Stomach (tissue), 9 donors: ENCODE measurements around the gene USP10. TPM values are rescaled to one million over a fixed set of nuclear protein-coding genes. Genes with fewer than 3 reads are reported as not detected.
A peak's percentile ranks its signal among the peaks of the same experiment; 100 is the strongest.

Experiments used
- DNase-seq, 2 donors: peaks; one replicate each; pipeline versions ENCODE4 v3.0.0 to v3.0.0-alpha.2; 2013 to 2019
- H3K27ac ChIP-seq, 5 donors: fragments of 200-600 bp in 4 of 5; sonication (generic) in 4 of 5; one replicate each; pipeline ENCODE4 v1.5.1; 2013 to 2019; ENCODE audit warnings: mild to moderate bottlenecking in 1 of 5, moderate library complexity in 1 of 5
- H3K27me3 ChIP-seq, 3 donors: fragments of 200-600 bp; sonication (generic); one replicate each; pipeline ENCODE4 v1.5.1; 2017 to 2019; ENCODE audit warnings: mixed run types in 1 of 3
- H3K36me3 ChIP-seq, 4 donors: fragments of 200-600 bp; sonication (generic); 1 replicate in 3 of 4; 2 replicates in 1 of 4; pipeline ENCODE4 v1.5.1; 2016 to 2019
- H3K4me1 ChIP-seq, 4 donors: fragments of 200-600 bp; sonication (generic); one replicate each; pipeline ENCODE4 v1.5.1; 2016 to 2019
- H3K4me3 ChIP-seq, 4 donors: fragments of 200-600 bp; sonication (generic) in 3 of 4; one replicate each; pipeline ENCODE4 v1.5.1; 2016 to 2019; ENCODE audit warnings: mild to moderate bottlenecking in 1 of 4
- H3K9me3 ChIP-seq, 4 donors: fragments of 200-600 bp; sonication (generic); one replicate each; pipeline ENCODE4 v1.5.1; 2016 to 2019
- CTCF ChIP-seq, 7 experiments: fragments of 450-650 bp in 4 of 7; fragments of 200-600 bp in 3 of 7; sonication (generic) in 3 of 7; IDR thresholded peaks; one replicate each; pipeline ENCODE4 v1.5.1; 2016 to 2019; ENCODE audit warnings: antibody characterized with exemption in 7 of 7, control low read depth in 2 of 7, mild to moderate bottlenecking in 1 of 7
- EP300 ChIP-seq: sonication (generic); formaldehyde crosslinking; IDR thresholded peaks from one replicate; pipeline ENCODE4 v1.6.1; 2017; ENCODE audit warnings: antibody characterized with exemption
- POLR2A ChIP-seq, 4 donors: fragments of 450-650 bp; IDR thresholded peaks; one replicate each; pipeline ENCODE4 v1.6.1; 2016; ENCODE audit warnings: antibody characterized with exemption in 4 of 4, control low read depth in 2 of 4, mild to moderate bottlenecking in 1 of 4, moderate library complexity in 1 of 4
- POLR2AphosphoS5 ChIP-seq, 3 donors: sonication (generic); formaldehyde crosslinking; IDR thresholded peaks; one replicate each; pipeline ENCODE4 v1.6.1; 2016; ENCODE audit warnings: antibody characterized with exemption in 3 of 3
- WGBS, 5 donors: extraction: QIAGEN DNeasy Blood & Tissue Kit in 3 of 5; methylation state at CpG; one replicate each; pipeline versions ENCODE4 v1.1.5 to v1.1.7; 2013 to 2018; 5-methylcytosine and 5-hydroxymethylcytosine counted together
- intact Hi-C: fragments of 100-400 bp; cut with DNase I; formaldehyde crosslinking; loops from one replicate; pipeline ENCODE4 v1.15.1; 2023; ENCODE audit warnings: low total_unique reads
- polyA plus RNA-seq, 3 donors: library from polyadenylated mRNA; stranded (reverse); fragments of 200-250 nt; gene quantifications; one replicate each; pipeline ENCODE4 v1.2.3, GENCODE V29; 2013
- total RNA-seq, 5 donors: library from RNA; depleted of rRNA; stranded (reverse); fragments of >200 nt; gene quantifications; one replicate each; pipeline versions ENCODE4 v1.1.0 to v1.2.3, GENCODE V29; 2014 to 2016
- donor health status: healthy with polysubstance abuse.
- donor health status: Bipolar disorder and iron deficiency.
- donor health status: healthy.

The USP10 gene
- total and polyA plus RNA-seq, 8 donors: 17.1 to 183 (median 44.8) TPM

GRCh38 chr16:84732674-84733352, 33.0 kb downstream of the USP10 start:
- TF ChIP-seq POLR2AphosphoS5 (IDR thresholded peaks at IDR 0.05): peak in 1 of 3 donors; percentile 39
- TF ChIP-seq EP300: no peak
- TF ChIP-seq CTCF (IDR thresholded peaks at IDR 0.05): no peak
- no peak for TF ChIP-seq POLR2A (IDR thresholded peaks at IDR 0.05)
- Histone ChIP-seq H3K4me3 (no peak overlapping the region), H3K27me3 (no peaks in the 10 kb centered on the region), H3K36me3 (peaks cover 0 to 13% (median 7%) of the 10 kb centered on the region in 4 donors), H3K9me3 (no peaks in the 10 kb centered on the region), H3K27ac (peak overlapping the region; percentile 32 to 74 (median 47)), H3K4me1 (peaks cover 48 to 94% (median 70%) of the 10 kb centered on the region in 4 donors)
- intact Hi-C loops: no loop called here
- WGBS, 5 donors: 66 to 73% (median 67%) methylated on average over 9 of the region's 9 CpGs
- DNase-seq: peak in 1 of 2 donors; percentile 63

GRCh38 chr16:84735849-84736586, 36.2 kb downstream of the USP10 start:
- no peaks in the 10 kb centered on the region for H3K27me3 ChIP-seq
- 22 to 53% (median 33%) methylated on average over 17 of the region's 17 CpGs for WGBS, 5 donors
- H3K4me1 ChIP-seq: peaks cover 64 to 94% (median 78%) of the 10 kb centered on the region in 4 donors
- TF ChIP-seq CTCF (IDR thresholded peaks at IDR 0.05): no peak
- no peak for TF ChIP-seq POLR2A (IDR thresholded peaks at IDR 0.05)
- no peak for TF ChIP-seq EP300
- no peak for TF ChIP-seq POLR2AphosphoS5 (IDR thresholded peaks at IDR 0.05)
- H3K27ac ChIP-seq: peak overlapping the region; percentile 2 to 62 (median 32)
- no peak overlapping the region for H3K4me3 ChIP-seq
- no peaks in the 10 kb centered on the region for H3K9me3 ChIP-seq
- peaks cover 0 to 13% (median 7%) of the 10 kb centered on the region in 4 donors for H3K36me3 ChIP-seq
- intact Hi-C loops: no loop called here
- DNase-seq: peak; percentile 68 to 70

GRCh38 chr16:84737192-84738011, 37.6 kb downstream of the USP10 start:
- Histone ChIP-seq H3K36me3 (peaks cover 0 to 13% (median 11%) of the 10 kb centered on the region in 4 donors), H3K4me1 (peaks cover 64 to 94% (median 79%) of the 10 kb centered on the region in 4 donors), H3K27ac (peak overlapping the region; percentile 20 to 62 (median 32)), H3K9me3 (no peaks in the 10 kb centered on the region), H3K27me3 (no peaks in the 10 kb centered on the region), H3K4me3 (no peak overlapping the region)
- peak; percentile 52 to 62 for DNase-seq
- intact Hi-C loops: no loop called here
- 43 to 64% (median 47%) methylated on average over 11 to 12 of the region's 12 CpGs for WGBS, 5 donors
- TF ChIP-seq POLR2AphosphoS5 (IDR thresholded peaks at IDR 0.05) (peak in 1 of 3 donors; percentile 31), EP300 (no peak)

GRCh38 chr16:84738255-84739038, 38.6 kb downstream of the USP10 start:
- H3K36me3 ChIP-seq: peaks cover 0 to 21% (median 13%) of the 10 kb centered on the region in 4 donors
- TF ChIP-seq CTCF (IDR thresholded peaks at IDR 0.05) (peak in 5 of 7 experiments; percentile 66 to 94 (median 85)), EP300 (no peak), POLR2A (IDR thresholded peaks at IDR 0.05) (no peak), POLR2AphosphoS5 (IDR thresholded peaks at IDR 0.05) (peak in 1 of 3 donors; percentile 49)
- intact Hi-C loops: no loop called here
- no peak overlapping the region for H3K4me3 ChIP-seq
- no peaks in the 10 kb centered on the region for H3K27me3 ChIP-seq
- H3K9me3 ChIP-seq: no peaks in the 10 kb centered on the region
- DNase-seq: peak; percentile 82 to 90
- peak overlapping the region; percentile 0 to 62 (median 32) for H3K27ac ChIP-seq
- 28 to 41% (median 33%) methylated on average over 8 of the region's 8 CpGs for WGBS, 5 donors
- H3K4me1 ChIP-seq: peaks cover 56 to 94% (median 78%) of the 10 kb centered on the region in 4 donors
